ENCODE measurements around the gene ME3. TPM values are rescaled to one million over a fixed set of nuclear protein-coding genes. Genes with fewer than 3 reads are reported as not detected.

The ME3 gene
- total RNA-seq, 1 experiment from 2014 or later, result 0.30 TPM

- no peak for TF ChIP-seq CTCF (IDR thresholded peaks at IDR 0.05 in 2 of 3, conservative IDR thresholded peaks at IDR 0.05 in 1 of 3; ENCODE audit: borderline replicate concordance in 1 of 3, insufficient read depth in 1 of 3, low read depth in 2 of 3, low read length in 2 of 3)
- no peak for TF ChIP-seq POLR2A (IDR thresholded peaks at IDR 0.05; ENCODE audit: borderline replicate concordance, extremely low read depth, insufficient read depth, insufficient read length)
- no peak for TF ChIP-seq JUND (IDR thresholded peaks at IDR 0.05)
- TF ChIP-seq SIN3A (IDR thresholded peaks at IDR 0.05; ENCODE audit: low read depth), result no peak
- no peak for TF ChIP-seq FOSL1 (IDR thresholded peaks at IDR 0.05; ENCODE audit: low read depth)
- no peak for TF ChIP-seq CBX3 (IDR thresholded peaks at IDR 0.05; ENCODE audit: low read depth)
These were observed 224.5 kb downstream of the ME3 start (continued) for GRCh38 chr11:86447763-86448480.

GRCh38 chr11:86446924-86447285 is 225.5 kb downstream of the ME3 start:
- Histone ChIP-seq H3K9me3 (ENCODE audit: control insufficient read depth in 1 of 2, insufficient read depth in 1 of 2, low read depth in 1 of 2, low read length in 2 of 2) (no peaks in the 10 kb centered on the region), H3K4me1 (ENCODE audit: control insufficient read depth in 1 of 2, insufficient read depth in 2 of 2, low read length in 2 of 2) (peaks cover 9 to 12% of the 10 kb centered on the region in 2 experiments), H3K4me2 (ENCODE audit: low read length) (no peak overlapping the region), H3K9ac (ENCODE audit: low read length) (no peak overlapping the region), H3K27ac (ENCODE audit: low read depth, low read length) (no peak overlapping the region), H3K36me3 (ENCODE audit: control insufficient read depth in 1 of 2, insufficient read depth in 2 of 2, low read length in 2 of 2) (no peaks in the 10 kb centered on the region), H3K9me2 (ENCODE audit: insufficient read depth) (no peaks in the 10 kb centered on the region), H3K4me3 (replicated peaks in 1 of 2; ENCODE audit: low read depth in 1 of 2, low read length in 2 of 2) (no peak overlapping the region), H3K79me2 (ENCODE audit: insufficient read depth, low read length) (no peaks in the 10 kb centered on the region), H2AFZ (ENCODE audit: low read depth, low read length, poor library complexity, severe bottlenecking) (no peak overlapping the region), H4K20me1 (ENCODE audit: insufficient read depth) (no peaks in the 10 kb centered on the region), H3K27me3 (ENCODE audit: insufficient read depth, low read length) (no peaks in the 10 kb centered on the region)
- ChIA-PET CTCF (no interaction called here), POLR2A (no interaction called here), RAD21 (ENCODE audit: low non-redundant PET in 1 of 2, low total read pairs in 2 of 2, uncharacterized antibody in 2 of 2, unreplicated experiment in 2 of 2) (no interaction called here)
- BruUV-seq (replicated peaks), result no TSS peak
- no peak for ATAC-seq
- TF ChIP-seq, protein P1, sequence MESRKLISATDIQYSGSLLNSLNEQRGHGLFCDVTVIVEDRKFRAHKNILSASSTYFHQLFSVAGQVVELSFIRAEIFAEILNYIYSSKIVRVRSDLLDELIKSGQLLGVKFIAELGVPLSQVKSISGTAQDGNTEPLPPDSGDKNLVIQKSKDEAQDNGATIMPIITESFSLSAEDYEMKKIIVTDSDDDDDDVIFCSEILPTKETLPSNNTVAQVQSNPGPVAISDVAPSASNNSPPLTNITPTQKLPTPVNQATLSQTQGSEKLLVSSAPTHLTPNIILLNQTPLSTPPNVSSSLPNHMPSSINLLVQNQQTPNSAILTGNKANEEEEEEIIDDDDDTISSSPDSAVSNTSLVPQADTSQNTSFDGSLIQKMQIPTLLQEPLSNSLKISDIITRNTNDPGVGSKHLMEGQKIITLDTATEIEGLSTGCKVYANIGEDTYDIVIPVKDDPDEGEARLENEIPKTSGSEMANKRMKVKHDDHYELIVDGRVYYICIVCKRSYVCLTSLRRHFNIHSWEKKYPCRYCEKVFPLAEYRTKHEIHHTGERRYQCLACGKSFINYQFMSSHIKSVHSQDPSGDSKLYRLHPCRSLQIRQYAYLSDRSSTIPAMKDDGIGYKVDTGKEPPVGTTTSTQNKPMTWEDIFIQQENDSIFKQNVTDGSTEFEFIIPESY (IDR thresholded peaks at IDR 0.05; ENCODE audit: extremely low read depth, insufficient replicate concordance, low read length), result no peak
- TF ChIP-seq RAD21 (IDR thresholded peaks at IDR 0.05; ENCODE audit: low read depth) (no peak), POLR2A (IDR thresholded peaks at IDR 0.05; ENCODE audit: borderline replicate concordance, extremely low read depth, insufficient read depth, insufficient read length) (no peak), SP1 (IDR thresholded peaks at IDR 0.05; ENCODE audit: low read depth) (no peak), EZH2 (IDR thresholded peaks at IDR 0.05) (no peak), JUND (IDR thresholded peaks at IDR 0.05) (no peak), EZH2phosphoT487 (IDR thresholded peaks at IDR 0.05; ENCODE audit: borderline replicate concordance) (no peak)
- TF ChIP-seq, protein P2, sequence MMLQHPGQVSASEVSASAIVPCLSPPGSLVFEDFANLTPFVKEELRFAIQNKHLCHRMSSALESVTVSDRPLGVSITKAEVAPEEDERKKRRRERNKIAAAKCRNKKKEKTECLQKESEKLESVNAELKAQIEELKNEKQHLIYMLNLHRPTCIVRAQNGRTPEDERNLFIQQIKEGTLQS (IDR thresholded peaks at IDR 0.05), result no peak
- DNase-seq (ENCODE audit: low read depth, low spot score), result no peak
- intact Hi-C loops (cut with micrococcal nuclease), result no loop called here

All from HCT116 (cell line).